HG03095 (cell line): Measurements from ENCODE around the gene R3HDM4.
"Not testable (repeated sequence)": the region's sequence is repeated elsewhere in the genome, so short reads cannot be mapped to it uniquely, and the experiment has no call there.

Source experiments
- ATAC-seq: cut with Tn5 transposase; IDR thresholded peaks from one replicate; pipeline ENCODE4 v1.9.1; 2021; ENCODE audit warnings: moderate library complexity; ENCODE audit not compliant: unreplicated experiment

Gene R3HDM4

GRCh38 chr19:861756-862580 lies 51.1 kb downstream of the R3HDM4 start:
- no peak for ATAC-seq

- no peak for ATAC-seq
Observed at GRCh38 chr19:861141-861755, 51.8 kb downstream of the R3HDM4 start.

DNA sequence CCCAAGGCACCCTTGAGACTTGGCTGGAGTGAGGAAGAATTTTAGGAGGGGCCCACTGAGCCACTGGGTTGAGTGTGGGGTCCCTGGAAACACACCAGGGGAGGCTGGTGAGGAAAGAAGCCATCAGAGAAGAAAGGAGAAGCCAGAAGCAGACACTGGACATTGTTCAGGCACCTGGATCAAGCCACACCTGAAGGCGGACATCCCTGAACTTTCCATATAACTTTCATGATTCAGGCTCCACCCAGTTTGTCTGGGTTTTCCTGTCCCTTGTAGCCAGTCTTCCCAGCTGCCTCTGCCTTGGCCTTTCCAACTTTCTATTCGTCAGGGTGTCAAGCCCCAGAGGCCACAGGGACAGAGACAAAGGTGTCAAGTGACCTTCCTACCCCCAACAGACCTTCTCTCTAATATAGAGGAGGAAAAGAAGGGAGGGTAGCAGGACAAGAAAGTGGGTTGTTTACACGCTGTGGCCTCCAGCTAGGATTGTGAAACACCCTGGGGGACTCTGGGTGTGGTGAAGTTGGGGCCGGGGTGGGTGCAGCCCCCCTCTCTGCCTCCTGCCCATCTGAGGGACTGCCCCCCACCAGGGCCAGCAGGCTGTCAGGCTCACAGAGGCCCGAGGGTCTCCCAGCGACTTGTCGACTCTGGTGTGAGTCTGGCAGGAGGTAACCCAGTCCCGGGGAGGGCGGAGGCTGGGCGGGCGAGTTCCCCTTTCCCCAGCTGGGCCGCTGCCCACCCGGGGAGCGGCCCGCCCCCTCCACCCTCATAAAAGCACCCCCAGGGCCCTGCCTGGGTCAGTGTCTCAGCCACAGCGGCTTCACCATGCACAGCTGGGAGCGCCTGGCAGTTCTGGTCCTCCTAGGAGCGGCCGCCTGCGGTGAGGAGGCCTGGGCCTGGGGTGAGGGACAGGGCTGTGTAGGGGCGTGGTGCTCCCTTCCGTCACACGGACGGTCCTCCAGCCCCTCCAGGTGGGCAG lies 53.9 kb downstream of the R3HDM4 start, which contains the start of gene CFD:
CFD (plus strand) TSS at position 797 of the 976 bp plus-strand sequence; CDS start at position 823, 26 bp downstream.
- ATAC-seq = no peak

DNA sequence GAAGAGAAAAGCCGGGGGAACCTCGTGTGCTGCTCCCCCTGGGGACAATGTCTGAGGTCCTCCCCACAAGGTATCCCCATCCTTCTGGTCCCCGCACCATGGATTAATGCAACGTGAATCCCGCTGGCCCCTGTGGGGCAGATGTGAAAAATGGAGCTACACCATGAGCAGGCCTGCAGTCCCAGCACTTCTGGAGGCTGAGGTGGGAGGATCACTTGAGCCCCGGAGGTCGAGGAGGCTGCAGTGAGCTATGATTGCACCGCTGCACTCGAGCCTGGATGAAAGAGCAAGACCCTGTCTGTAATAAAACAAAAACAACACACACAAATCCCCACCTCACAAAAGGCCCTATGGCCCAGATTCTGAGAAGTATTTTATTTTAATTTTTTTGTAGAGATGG lies 54.7 kb downstream of the R3HDM4 start:
- ATAC-seq = no peak

- ATAC-seq = no peak
Observed at GRCh38 chr19:855566-856120, 57.4 kb downstream of the R3HDM4 start.

GRCh38 chr19:855142-855541 lies 57.9 kb downstream of the R3HDM4 start:
- ATAC-seq = no peak

- ATAC-seq = no peak
Observed at GRCh38 chr19:854549-854948, 58.5 kb downstream of the R3HDM4 start.

DNA sequence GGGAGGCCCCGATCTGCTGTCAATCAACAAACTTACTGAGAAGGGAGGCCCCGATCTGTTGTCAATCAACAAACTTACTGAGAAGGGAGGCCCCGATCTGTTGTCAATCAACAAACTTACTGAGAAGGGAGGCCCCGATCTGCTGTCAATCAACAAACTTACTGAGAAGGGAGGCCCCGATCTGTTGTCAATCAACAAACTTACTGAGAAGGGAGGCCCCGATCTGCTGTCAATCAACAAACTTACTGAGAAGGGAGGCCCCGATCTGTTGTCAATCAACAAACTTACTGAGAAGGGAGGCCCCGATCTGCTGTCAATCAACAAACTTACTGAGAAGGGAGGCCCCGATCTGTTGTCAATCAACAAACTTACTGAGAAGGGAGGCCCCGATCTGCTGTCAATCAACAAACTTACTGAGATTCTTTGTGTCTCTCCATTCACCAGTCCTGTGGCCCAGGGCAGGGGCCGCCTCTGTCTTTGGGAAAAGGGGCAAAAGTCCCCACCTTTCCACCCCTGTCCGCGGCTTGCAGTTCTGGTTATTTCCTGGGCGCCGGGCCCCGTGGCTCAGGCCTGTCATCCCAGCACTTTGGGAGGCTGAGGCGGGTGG lies 59.3 kb downstream of the R3HDM4 start:
- ATAC-seq = not testable (repeated sequence)

GRCh38 chr19:853014-853585 lies 59.9 kb downstream of the R3HDM4 start:
- no peak for ATAC-seq

DNA sequence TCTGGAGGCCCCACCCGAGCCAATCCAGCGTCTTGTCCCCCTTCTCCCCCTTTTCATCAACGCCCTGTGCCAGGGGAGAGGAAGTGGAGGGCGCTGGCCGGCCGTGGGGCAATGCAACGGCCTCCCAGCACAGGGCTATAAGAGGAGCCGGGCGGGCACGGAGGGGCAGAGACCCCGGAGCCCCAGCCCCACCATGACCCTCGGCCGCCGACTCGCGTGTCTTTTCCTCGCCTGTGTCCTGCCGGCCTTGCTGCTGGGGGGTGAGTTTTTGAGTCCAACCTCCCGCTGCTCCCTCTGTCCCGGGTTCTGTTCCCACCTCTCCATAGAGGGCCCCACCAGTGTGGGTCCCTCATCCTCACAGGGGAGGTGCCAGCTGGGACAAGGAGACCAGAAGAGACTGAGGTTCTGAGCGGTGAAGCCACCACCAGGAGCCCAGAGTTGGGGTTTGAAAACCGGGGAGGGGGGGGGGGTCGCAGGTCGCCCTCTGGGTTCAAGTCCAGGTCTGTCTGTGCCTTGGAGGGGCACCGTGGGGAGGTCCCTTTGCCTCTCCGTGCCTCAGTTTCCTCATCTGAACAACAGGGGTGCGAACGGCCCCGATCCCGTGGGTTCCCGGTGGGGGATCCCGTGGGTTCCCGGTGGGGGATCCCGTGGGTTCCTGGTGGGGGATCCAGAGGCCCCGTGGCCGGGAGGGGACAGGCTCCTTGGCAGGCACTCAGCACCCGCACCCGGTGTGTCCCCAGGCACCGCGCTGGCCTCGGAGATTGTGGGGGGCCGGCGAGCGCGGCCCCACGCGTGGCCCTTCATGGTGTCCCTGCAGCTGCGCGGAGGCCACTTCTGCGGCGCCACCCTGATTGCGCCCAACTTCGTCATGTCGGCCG lies 60.6 kb downstream of the R3HDM4 start, which contains the start of gene ELANE:
ELANE (plus strand) TSS at position 168 of the 878 bp plus-strand sequence; CDS start at position 194, 26 bp downstream.
- no peak for ATAC-seq

DNA sequence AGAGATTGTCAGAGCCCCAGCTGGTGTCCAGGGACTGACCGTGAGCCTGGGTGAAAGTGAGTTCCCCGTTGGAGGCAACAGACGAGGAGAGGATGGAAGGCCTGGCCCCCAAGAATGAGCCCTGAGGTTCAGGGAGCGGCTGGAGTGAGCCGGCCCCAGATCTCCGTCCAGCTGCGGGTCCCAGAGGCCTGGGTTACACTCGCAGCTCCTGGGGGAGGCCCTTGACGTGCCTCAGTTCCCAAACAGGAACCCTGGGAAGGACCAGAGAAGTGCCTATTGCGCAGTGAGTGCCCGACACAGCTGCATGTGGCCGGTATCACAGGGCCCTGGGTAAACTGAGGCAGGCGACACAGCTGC lies 62.1 kb downstream of the R3HDM4 start:
- ATAC-seq = no peak

DNA sequence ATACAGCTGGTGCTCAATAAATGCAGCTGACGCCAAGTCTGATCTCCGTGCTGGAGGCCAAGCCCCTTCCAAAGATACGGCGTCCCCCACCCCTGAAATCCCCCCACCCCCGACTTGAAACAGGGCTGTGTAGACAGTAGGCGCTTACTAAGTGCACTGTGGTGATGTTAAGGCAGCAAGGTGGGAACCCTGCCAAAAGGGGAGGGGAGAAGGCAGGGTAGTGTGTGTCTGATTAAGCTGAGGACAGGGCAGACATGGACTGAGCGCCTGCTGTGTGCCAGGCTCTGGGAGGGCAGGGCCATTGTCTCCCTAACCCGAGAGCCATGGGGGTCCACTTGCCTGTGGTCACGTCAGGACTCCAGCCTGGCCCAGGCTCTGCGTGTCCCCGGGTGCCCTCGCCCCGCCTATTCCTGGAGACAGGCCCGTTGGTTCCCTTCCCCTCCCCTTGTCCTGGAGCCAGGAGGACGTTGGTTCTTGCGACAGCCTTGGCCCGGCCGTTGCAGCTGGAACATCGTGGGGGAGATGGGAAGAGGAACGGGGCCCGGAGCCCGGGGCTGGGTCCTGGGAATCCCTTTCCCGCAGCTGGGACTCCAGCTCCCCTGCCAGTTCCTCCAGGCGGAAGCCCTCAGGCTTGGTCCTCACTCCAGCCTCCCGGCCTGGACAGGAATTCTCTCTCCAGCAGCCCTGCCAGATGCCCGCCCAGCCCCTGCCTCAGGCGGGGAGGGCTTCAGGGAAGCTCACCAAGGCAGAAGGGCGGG lies 62.6 kb downstream of the R3HDM4 start:
- no peak for ATAC-seq

GRCh38 chr19:849195-849594 lies 63.8 kb downstream of the R3HDM4 start:
- not testable (repeated sequence) for ATAC-seq

GRCh38 chr19:848386-848921 lies 64.6 kb downstream of the R3HDM4 start:
- no peak for ATAC-seq
